SK-N-SH treated with all-trans-retinoic acid at 6 μM for 48 hours (cell line): ENCODE measurements around the gene NUTM1.
A peak's percentile ranks its signal among the peaks of the same experiment; 100 is the strongest.
"Not testable (repeated sequence)": the region's sequence is repeated elsewhere in the genome, so short reads cannot be mapped to it uniquely, and the experiment has no call there.

Experiments
- ATAC-seq: fragments of 200-7000 bp; cut with Tn5 transposase; 3 replicates; pipeline ENCODE4 v1.9.1; 2020; ENCODE audit warnings: mild to moderate bottlenecking, moderate library complexity
- ARNTL ChIP-seq: fragments of 450-650 bp; formaldehyde crosslinking; IDR thresholded peaks from 2 replicates; pipeline ENCODE4 v1.5.0; 2020; ENCODE audit warnings: low read depth, mild to moderate bottlenecking, moderate library complexity, borderline replicate concordance
- BACH2 ChIP-seq: fragments of 250-450 bp; sonication (Bioruptor Pico); IDR thresholded peaks from 2 replicates; pipeline ENCODE4 v1.9.0; 2021; ENCODE audit warnings: mild to moderate bottlenecking, borderline replicate concordance
- CSDC2 ChIP-seq: fragments of 250-450 bp; sonication (Bioruptor Pico); IDR thresholded peaks from 2 replicates; pipeline ENCODE4 v1.5.0; 2020; ENCODE audit warnings: mild to moderate bottlenecking, moderate library complexity
- GLIS3 ChIP-seq: fragments of 250-450 bp; sonication (Bioruptor Pico); IDR thresholded peaks from 2 replicates; pipeline ENCODE4 v1.5.0; 2020; ENCODE audit warnings: mild to moderate bottlenecking, moderate library complexity
- ISL1 ChIP-seq: fragments of 250-450 bp; sonication (Bioruptor Pico); IDR thresholded peaks from 2 replicates; pipeline ENCODE4 v2.1.2; 2022; ENCODE audit warnings: mild to moderate bottlenecking, moderate library complexity
- OSR1 ChIP-seq: fragments of 250-450 bp; sonication (Bioruptor Pico); IDR thresholded peaks from 2 replicates; pipeline ENCODE4 v1.8.0; 2022; ENCODE audit warnings: moderate library complexity, mild to moderate bottlenecking, inconsistent platforms
- PPARA ChIP-seq: fragments of 250-450 bp; sonication (Bioruptor Pico); IDR thresholded peaks from 2 replicates; pipeline ENCODE4 v1.5.0; 2020; ENCODE audit warnings: mild to moderate bottlenecking, borderline replicate concordance
- RARB ChIP-seq: fragments of 250-450 bp; sonication (Bioruptor Pico); IDR thresholded peaks from 2 replicates; pipeline ENCODE4 v1.8.0; 2021; ENCODE audit warnings: mild to moderate bottlenecking, moderate library complexity
- SNAI2 ChIP-seq: fragments of 250-450 bp; sonication (Bioruptor Pico); IDR thresholded peaks from 2 replicates; pipeline ENCODE4 v1.5.0; 2020; ENCODE audit warnings: mild to moderate bottlenecking, moderate library complexity
- TCF4 ChIP-seq: fragments of 250-450 bp; sonication (Bioruptor Pico); IDR thresholded peaks from 2 replicates; pipeline ENCODE4 v1.8.0; 2021; ENCODE audit warnings: mild to moderate bottlenecking, moderate library complexity, borderline replicate concordance
- ZFP3 ChIP-seq: fragments of 250-450 bp; sonication (Bioruptor Pico); IDR thresholded peaks from 2 replicates; pipeline ENCODE4 v1.5.0; 2020; ENCODE audit warnings: mild to moderate bottlenecking, moderate library complexity
- ZNF8 ChIP-seq: fragments of 450-650 bp; formaldehyde crosslinking; IDR thresholded peaks from 2 replicates; pipeline ENCODE4 v1.5.0; 2020; ENCODE audit warnings: mild to moderate bottlenecking, moderate library complexity
- TF ChIP-seq, protein P1 (sequence below): fragments of 250-450 bp; sonication (Bioruptor Pico); IDR thresholded peaks from 2 replicates; pipeline ENCODE4 v1.8.0; 2021; ENCODE audit warnings: low read depth, mild to moderate bottlenecking, moderate library complexity, borderline replicate concordance
- TF ChIP-seq, protein P2 (sequence below): fragments of 250-450 bp; sonication (Bioruptor Pico); IDR thresholded peaks from 2 replicates; pipeline ENCODE4 v1.5.0; 2020; ENCODE audit warnings: mild to moderate bottlenecking, moderate library complexity
- TF ChIP-seq, protein P3 (sequence below): fragments of 250-450 bp; sonication (Bioruptor Pico); IDR thresholded peaks from 2 replicates; pipeline ENCODE4 v1.8.0; 2020; ENCODE audit warnings: mild to moderate bottlenecking, moderate library complexity, borderline replicate concordance

NUTM1 gene

DNA sequence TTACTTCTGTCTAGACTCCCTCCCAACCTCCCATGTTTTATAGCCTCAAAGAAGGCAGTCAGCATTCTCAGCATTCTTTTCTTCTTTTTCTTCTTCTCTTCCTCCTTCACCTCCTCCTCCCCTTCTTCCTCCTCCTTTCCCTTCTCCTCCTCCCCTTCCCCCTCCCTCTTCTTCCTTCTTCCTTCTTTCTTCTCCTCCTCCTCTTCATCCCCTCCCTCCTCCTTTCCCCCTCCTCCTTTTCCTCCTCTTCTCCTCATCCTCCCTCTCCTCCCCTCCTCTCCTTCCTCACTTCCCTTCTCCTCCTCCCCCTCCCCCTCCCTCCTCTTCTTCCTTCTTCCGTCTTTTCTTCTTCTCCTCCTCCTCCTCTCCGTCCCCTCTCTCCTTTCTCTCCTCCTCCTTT, 27.5 kb downstream of the NUTM1 start:
- no peak for ATAC-seq
- TF ChIP-seq ZNF8 (CRISPR knock-in tag) (no peak), ARNTL (CRISPR knock-in tag) (no peak), RARB (CRISPR knock-in tag) (no peak), SNAI2 (CRISPR knock-in tag) (no peak), CSDC2 (no peak), TCF4 (CRISPR knock-in tag) (no peak)
- TF ChIP-seq, protein P1, sequence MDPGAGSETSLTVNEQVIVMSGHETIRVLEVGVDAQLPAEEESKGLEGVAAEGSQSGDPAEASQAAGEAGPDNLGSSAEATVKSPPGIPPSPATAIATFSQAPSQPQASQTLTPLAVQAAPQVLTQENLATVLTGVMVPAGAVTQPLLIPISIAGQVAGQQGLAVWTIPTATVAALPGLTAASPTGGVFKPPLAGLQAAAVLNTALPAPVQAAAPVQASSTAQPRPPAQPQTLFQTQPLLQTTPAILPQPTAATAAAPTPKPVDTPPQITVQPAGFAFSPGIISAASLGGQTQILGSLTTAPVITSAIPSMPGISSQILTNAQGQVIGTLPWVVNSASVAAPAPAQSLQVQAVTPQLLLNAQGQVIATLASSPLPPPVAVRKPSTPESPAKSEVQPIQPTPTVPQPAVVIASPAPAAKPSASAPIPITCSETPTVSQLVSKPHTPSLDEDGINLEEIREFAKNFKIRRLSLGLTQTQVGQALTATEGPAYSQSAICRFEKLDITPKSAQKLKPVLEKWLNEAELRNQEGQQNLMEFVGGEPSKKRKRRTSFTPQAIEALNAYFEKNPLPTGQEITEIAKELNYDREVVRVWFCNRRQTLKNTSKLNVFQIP (CRISPR knock-in tag), result no peak
- TF ChIP-seq, protein P2, sequence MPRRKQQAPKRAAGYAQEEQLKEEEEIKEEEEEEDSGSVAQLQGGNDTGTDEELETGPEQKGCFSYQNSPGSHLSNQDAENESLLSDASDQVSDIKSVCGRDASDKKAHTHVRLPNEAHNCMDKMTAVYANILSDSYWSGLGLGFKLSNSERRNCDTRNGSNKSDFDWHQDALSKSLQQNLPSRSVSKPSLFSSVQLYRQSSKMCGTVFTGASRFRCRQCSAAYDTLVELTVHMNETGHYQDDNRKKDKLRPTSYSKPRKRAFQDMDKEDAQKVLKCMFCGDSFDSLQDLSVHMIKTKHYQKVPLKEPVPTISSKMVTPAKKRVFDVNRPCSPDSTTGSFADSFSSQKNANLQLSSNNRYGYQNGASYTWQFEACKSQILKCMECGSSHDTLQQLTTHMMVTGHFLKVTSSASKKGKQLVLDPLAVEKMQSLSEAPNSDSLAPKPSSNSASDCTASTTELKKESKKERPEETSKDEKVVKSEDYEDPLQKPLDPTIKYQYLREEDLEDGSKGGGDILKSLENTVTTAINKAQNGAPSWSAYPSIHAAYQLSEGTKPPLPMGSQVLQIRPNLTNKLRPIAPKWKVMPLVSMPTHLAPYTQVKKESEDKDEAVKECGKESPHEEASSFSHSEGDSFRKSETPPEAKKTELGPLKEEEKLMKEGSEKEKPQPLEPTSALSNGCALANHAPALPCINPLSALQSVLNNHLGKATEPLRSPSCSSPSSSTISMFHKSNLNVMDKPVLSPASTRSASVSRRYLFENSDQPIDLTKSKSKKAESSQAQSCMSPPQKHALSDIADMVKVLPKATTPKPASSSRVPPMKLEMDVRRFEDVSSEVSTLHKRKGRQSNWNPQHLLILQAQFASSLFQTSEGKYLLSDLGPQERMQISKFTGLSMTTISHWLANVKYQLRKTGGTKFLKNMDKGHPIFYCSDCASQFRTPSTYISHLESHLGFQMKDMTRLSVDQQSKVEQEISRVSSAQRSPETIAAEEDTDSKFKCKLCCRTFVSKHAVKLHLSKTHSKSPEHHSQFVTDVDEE (CRISPR knock-in tag), result no peak

DNA sequence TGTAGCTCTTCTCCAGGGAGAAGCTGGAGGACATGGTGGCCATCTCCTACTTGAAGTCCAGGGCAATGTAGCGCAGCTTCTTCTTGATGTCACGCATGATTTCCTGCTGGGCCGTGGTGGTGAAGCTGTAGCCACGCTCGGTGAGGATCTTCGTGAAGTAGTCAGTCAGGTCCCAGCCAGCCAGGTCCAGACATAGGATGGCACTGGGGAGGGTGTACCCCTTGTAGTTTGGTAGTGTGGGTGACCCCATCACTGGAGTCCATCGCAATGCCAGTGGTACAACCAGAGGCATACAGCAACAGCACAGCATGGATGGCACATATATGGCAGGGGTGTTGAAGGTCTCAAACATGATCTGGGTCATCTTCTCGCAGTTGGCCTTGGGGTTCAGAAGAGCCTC, 30.8 kb downstream of the NUTM1 start:
- TF ChIP-seq OSR1 (no peak), RARB (CRISPR knock-in tag) (no peak), BACH2 (CRISPR knock-in tag) (no peak), PPARA (CRISPR knock-in tag) (no peak), ARNTL (CRISPR knock-in tag) (no peak), ZFP3 (CRISPR knock-in tag) (no peak), ZNF8 (CRISPR knock-in tag) (no peak), CSDC2 (no peak), GLIS3 (CRISPR knock-in tag) (no peak)
- TF ChIP-seq, protein P2 (CRISPR knock-in tag), result no peak
- TF ChIP-seq, protein P3, sequence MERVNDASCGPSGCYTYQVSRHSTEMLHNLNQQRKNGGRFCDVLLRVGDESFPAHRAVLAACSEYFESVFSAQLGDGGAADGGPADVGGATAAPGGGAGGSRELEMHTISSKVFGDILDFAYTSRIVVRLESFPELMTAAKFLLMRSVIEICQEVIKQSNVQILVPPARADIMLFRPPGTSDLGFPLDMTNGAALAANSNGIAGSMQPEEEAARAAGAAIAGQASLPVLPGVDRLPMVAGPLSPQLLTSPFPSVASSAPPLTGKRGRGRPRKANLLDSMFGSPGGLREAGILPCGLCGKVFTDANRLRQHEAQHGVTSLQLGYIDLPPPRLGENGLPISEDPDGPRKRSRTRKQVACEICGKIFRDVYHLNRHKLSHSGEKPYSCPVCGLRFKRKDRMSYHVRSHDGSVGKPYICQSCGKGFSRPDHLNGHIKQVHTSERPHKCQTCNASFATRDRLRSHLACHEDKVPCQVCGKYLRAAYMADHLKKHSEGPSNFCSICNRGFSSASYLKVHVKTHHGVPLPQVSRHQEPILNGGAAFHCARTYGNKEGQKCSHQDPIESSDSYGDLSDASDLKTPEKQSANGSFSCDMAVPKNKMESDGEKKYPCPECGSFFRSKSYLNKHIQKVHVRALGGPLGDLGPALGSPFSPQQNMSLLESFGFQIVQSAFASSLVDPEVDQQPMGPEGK (CRISPR knock-in tag), result no peak
- no peak for ATAC-seq

GRCh38 chr15:34374816-34375215, 31.7 kb downstream of the NUTM1 start:
- TF ChIP-seq ISL1 (CRISPR knock-in tag) (no peak), CSDC2 (no peak)
- ATAC-seq, result no peak

DNA sequence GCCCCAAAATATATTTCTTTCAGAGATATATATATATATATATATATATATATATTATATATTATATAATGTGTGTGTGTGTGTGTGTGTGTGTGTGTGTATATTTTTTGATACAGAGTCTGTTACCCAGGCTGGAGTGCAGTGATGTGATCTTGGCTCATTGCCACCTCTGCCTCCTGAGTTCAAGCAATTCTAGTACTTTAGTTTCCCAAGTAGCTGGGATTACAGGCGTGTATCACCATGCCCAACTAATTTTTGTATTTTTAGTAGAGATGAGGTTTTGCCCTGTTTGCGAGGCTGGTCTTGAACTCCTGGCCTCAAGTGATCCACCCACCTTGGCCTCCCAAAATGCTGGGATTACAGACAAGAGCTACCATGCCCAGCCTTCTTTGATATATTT, 32.4 kb downstream of the NUTM1 start:
- ATAC-seq, result not testable (repeated sequence)

- no peak for ATAC-seq
Observed at GRCh38 chr15:34376856-34377255, 33.7 kb downstream of the NUTM1 start.

GRCh38 chr15:34380491-34380890, 37.4 kb downstream of the NUTM1 start:
- ATAC-seq, result not testable (repeated sequence)

More at GRCh38 chr15:34376856-34377255, 33.7 kb downstream of the NUTM1 start:
- TF ChIP-seq TCF4 (CRISPR knock-in tag), result no peak

DNA sequence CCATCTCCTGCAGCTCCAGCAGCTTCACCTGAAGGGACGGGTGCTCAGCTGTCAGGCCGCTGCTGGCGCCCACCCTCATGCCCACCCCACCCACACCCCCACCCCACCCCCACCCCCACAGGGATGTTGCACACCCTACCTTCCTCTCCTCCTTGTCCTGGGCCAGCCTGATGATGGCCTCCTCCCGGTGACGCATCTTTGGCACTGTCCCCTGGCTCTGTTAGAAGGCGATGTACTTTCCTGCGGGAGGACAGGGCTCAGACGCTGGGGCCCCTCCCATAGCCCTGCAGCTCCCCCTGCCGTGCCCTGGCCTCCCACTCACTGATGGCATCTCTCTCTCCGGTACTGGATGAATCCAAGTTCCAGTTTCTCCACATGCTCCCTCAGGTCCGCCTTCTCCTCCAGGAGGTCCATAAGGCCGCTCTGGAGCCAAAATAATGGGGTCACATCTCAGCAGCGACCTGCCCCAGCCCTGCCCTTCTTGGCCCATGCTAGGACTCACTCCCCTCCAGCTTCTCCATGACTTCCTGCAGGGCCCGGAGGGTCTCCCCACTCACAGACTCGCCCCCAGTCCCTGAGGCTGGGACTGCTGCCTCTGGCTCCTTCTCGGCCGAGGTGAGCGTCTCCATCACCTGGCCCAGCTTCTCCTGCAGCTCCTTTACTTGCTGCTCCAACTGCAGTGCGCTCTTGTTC, 38.9 kb downstream of the NUTM1 start:
- ATAC-seq, result not testable (repeated sequence)

DNA sequence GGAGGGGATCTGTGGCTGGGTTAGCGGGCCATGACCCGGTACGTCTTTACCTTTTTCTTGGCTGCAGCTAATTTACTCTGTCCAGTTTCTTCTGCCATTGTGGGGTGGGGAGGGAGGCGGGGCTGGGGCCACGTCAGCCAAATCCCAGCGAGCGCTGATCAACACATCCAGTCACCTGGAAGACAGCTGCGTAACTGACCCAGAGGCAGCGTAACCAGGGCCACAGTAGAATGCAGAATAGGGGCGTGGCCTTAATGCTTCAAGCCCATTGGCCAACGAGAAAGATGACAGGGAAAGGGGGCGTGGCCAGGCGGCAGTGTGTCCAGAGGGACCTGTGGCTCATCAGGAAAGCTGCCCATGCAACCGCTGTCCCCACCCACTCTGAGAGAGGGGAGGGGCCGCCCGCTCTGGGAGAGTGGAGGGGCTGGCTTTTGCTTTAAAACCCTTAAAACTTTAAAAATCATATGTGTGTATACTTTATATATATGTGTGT, 46.5 kb downstream of the NUTM1 start:
- not testable (repeated sequence) for ATAC-seq

GRCh38 chr15:34392981-34393380, 49.9 kb downstream of the NUTM1 start:
- not testable (repeated sequence) for ATAC-seq

DNA sequence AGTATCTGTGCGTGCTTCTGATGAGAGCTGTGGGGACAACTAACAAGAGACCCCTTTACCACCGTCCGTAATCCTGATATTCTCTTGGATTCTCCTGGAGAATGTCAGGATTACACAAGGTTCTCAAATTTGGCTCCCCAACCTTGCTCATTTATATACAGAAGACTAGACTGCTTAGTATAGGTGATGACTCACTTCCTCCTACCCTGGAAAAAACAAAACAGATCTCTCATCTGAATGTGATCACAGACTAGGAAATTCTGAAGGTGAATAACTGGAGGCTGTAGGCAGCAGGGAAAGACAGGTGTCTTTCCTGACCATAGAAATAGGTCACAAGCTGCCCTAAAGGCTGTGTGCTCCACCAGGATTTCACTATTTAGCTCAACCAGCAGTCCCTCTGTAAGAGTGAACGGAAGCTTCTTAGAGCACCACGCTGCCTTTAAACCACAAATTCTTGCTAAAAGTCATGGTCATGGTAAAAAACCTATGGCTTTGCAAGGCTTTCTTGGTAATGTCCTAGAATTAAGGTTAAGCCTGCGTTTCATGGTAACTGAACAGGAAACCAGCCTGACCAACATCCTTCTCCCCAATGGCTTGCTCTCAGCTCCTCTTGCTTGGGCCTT, 54.6 kb downstream of the NUTM1 start:
- peak; percentile 47; the same call in 1 of the 3 replicates for ATAC-seq
